ENCODE results near the gene GSTO1. TPM values are rescaled to one million over a fixed set of nuclear protein-coding genes. Genes with fewer than 3 reads are reported as not detected.

The GSTO1 gene
- total and polyA plus RNA-seq, 3 donors from 2014 or later: 10.0 to 35.2 (median 16.4) TPM

DNA sequence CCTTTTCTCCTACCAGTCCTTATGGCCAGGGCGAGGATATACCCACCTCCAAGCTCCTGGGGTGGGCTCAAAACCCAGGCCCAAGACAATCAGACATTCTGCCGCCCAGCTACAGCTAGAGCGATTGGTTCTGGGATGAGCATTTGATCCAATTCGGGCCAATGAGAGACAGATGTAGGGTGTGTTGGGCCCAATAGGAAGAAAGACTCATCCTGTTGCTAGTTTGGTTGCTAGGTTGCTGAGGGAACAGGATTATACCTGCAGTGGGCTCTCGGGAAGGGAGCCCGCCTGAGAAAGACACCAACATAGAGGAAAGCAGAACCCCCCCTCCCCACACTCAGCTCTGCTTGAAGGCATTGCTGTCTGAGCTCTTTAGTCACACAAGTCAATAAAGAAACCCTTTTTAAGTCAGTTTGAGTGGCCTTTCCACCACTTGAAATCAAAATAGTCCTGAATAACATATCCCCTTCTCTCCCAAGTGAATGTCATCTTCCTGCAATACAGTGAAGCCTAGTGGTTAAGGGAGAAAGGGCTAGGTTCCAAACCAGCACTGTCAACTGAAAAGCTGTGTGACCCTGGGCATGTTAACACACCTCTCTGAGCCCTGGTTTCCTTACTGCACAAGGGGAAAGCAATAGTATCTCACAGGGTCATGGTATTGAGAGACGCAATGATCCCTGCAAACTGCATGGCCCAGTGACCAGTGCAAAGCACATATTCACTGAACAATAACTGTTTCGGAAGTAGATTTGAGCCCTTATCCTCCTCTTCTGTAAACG is 61.8 kb downstream of the GSTO1 start:
- DNase-seq: no peak
- TF ChIP-seq POLR2A (IDR thresholded peaks at IDR 0.05): no peak
- TF ChIP-seq, protein P1, sequence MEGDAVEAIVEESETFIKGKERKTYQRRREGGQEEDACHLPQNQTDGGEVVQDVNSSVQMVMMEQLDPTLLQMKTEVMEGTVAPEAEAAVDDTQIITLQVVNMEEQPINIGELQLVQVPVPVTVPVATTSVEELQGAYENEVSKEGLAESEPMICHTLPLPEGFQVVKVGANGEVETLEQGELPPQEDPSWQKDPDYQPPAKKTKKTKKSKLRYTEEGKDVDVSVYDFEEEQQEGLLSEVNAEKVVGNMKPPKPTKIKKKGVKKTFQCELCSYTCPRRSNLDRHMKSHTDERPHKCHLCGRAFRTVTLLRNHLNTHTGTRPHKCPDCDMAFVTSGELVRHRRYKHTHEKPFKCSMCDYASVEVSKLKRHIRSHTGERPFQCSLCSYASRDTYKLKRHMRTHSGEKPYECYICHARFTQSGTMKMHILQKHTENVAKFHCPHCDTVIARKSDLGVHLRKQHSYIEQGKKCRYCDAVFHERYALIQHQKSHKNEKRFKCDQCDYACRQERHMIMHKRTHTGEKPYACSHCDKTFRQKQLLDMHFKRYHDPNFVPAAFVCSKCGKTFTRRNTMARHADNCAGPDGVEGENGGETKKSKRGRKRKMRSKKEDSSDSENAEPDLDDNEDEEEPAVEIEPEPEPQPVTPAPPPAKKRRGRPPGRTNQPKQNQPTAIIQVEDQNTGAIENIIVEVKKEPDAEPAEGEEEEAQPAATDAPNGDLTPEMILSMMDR (IDR thresholded peaks at IDR 0.05): no peak
- Histone ChIP-seq H3K4me1 (peaks cover 44% of the 10 kb centered on the region), H3K27me3 (no peaks in the 10 kb centered on the region), H3K27ac (peak overlapping the region in 1 of 2 donors; percentile 9), H3K4me3 (no peak overlapping the region), H3K36me3 (ENCODE audit: low read depth, missing control alignments) (no peaks in the 10 kb centered on the region), H3K9me3 (no peaks in the 10 kb centered on the region)
- intact Hi-C loops (cut with DNase I; ENCODE audit: low total_unique reads): no loop called here
- WGBS, 2 donors: 72 to 74% methylated on average over 9 of the region's 9 CpGs

MicroRNAs encoded within 50 kb of the gene (microRNA counts, 767-probe panel; counts per million panel counts)
- microRNA hsa-miR-609: 0 to 152 counts per million in 2 donors

Small RNAs within 50 kb of the gene (microRNA-seq; reads per million reads assigned to microRNA genes)
- gene MIR4482 (ENCODE audit: borderline number of aligned reads in 2 of 2, borderline replicate concordance in 1 of 2) (0 to 1.4 reads per million in 2 donors), gene MIR609 (ENCODE audit: borderline number of aligned reads in 2 of 2, borderline replicate concordance in 1 of 2) (0 reads per million in 2 donors)

Small RNAs within 50 kb of the gene (small RNA-seq; reads per million reads assigned to genes)
- gene MIR4482: 0 reads per million in 2 donors
- gene MIR609: 0 reads per million in 2 donors

Other genes starting within 250 kb of the GSTO1 start
- 10 to 100 TPM in 1 of 2 donors, 1 to 10 TPM in 1; 7.1 to 30.6 TPM for gene COL17A1, start 169.0 kb upstream of the GSTO1 start, total RNA-seq
- gene COL17A1, start 169.0 kb upstream of the GSTO1 start, polyA plus RNA-seq (ENCODE audit: insufficient read depth, low read depth, low replicate concordance): 17.1 TPM
- gene SFR1, start 132.7 kb upstream of the GSTO1 start, total RNA-seq: 10 to 100 TPM; 14.7 to 42.8 TPM
- gene SFR1, start 132.7 kb upstream of the GSTO1 start, polyA plus RNA-seq (ENCODE audit: insufficient read depth, low read depth, low replicate concordance): 25.3 TPM
- gene CFAP43, start 22.5 kb upstream of the GSTO1 start, total RNA-seq: 10 to 100 TPM; 37.8 to 72.8 TPM
- 60.7 TPM for gene CFAP43, start 22.5 kb upstream of the GSTO1 start, polyA plus RNA-seq (ENCODE audit: insufficient read depth, low read depth, low replicate concordance)
- gene GSTO2, start 14.3 kb downstream of the GSTO1 start, total RNA-seq: 10 to 100 TPM; 28.9 to 51.7 TPM
- gene GSTO2, start 14.3 kb downstream of the GSTO1 start, polyA plus RNA-seq (ENCODE audit: insufficient read depth, low read depth, low replicate concordance): 53.7 TPM
- gene ITPRIP, start 83.6 kb downstream of the GSTO1 start, total RNA-seq: 10 to 100 TPM; 21.6 to 29.5 TPM
- gene ITPRIP, start 83.6 kb downstream of the GSTO1 start, polyA plus RNA-seq (ENCODE audit: insufficient read depth, low read depth, low replicate concordance): 21.5 TPM
- 10 to 100 TPM; 10.1 to 14.6 TPM for gene CFAP58, start 98.9 kb downstream of the GSTO1 start, total RNA-seq
- 16.3 TPM for gene CFAP58, start 98.9 kb downstream of the GSTO1 start, polyA plus RNA-seq (ENCODE audit: insufficient read depth, low read depth, low replicate concordance)

All from testis (tissue), 3 donors.